NCI-H2107 treated with DMSO at 0.1 percent for 48 hours (cell line): ENCODE data around the gene YRDC.
"Not testable (repeated sequence)": the region's sequence is repeated elsewhere in the genome, so short reads cannot be mapped to it uniquely, and the experiment has no call there.

ENCODE experiments used
- DNase-seq: peaks from one replicate; lab custom pipeline; 2025; ENCODE audit not compliant: unreplicated experiment; lab: John Stamatoyannopoulos, UW

Gene YRDC

GRCh38 chr1:37776946-37777516 is 31.0 kb downstream of the YRDC start:
- DNase-seq, result no peak

GRCh38 chr1:37771440-37771839 is 36.6 kb downstream of the YRDC start:
- DNase-seq, result not testable (repeated sequence)

GRCh38 chr1:37767488-37767887 is 40.5 kb downstream of the YRDC start:
- DNase-seq, result no peak

GRCh38 chr1:37765916-37766664 is 41.9 kb downstream of the YRDC start:
- no peak for DNase-seq

- DNase-seq, result no peak
These were observed 43.0 kb downstream of the YRDC start, which contains the start of gene EPHA10 for GRCh38 chr1:37764888-37765441. TSS of gene EPHA10 (minus strand) at chr1:37765120. CDS start at chr1:37765066, 54 bp downstream.

GRCh38 chr1:37764414-37764825 is 43.6 kb downstream of the YRDC start:
- no peak for DNase-seq

- DNase-seq, result no peak
These were observed 44.1 kb downstream of the YRDC start for GRCh38 chr1:37763791-37764413.

- DNase-seq, result no peak
These were observed 45.5 kb downstream of the YRDC start for GRCh38 chr1:37762516-37762915.

- no peak for DNase-seq
These were observed 46.5 kb downstream of the YRDC start for GRCh38 chr1:37761416-37762095.

GRCh38 chr1:37759451-37759850 is 48.6 kb downstream of the YRDC start:
- DNase-seq, result no peak

- DNase-seq, result no peak
These were observed 52.0 kb downstream of the YRDC start for GRCh38 chr1:37755951-37756560.

GRCh38 chr1:37755290-37755689 is 52.7 kb downstream of the YRDC start:
- DNase-seq, result no peak

- no peak for DNase-seq
These were observed 54.3 kb downstream of the YRDC start for GRCh38 chr1:37753473-37754321.
